Measurements from ENCODE around the gene TBXAS1.

The TBXAS1 gene

GRCh38 chr7:139855498-139856270 lies 26.6 kb downstream of the TBXAS1 start:
- no peak for DNase-seq

- no peak for DNase-seq
Observed at GRCh38 chr7:139857791-139858190, 28.7 kb downstream of the TBXAS1 start.

GRCh38 chr7:139860090-139860775 lies 31.2 kb downstream of the TBXAS1 start:
- DNase-seq = no peak

- no peak for DNase-seq
Observed at GRCh38 chr7:139861803-139862202, 32.7 kb downstream of the TBXAS1 start.

DNA sequence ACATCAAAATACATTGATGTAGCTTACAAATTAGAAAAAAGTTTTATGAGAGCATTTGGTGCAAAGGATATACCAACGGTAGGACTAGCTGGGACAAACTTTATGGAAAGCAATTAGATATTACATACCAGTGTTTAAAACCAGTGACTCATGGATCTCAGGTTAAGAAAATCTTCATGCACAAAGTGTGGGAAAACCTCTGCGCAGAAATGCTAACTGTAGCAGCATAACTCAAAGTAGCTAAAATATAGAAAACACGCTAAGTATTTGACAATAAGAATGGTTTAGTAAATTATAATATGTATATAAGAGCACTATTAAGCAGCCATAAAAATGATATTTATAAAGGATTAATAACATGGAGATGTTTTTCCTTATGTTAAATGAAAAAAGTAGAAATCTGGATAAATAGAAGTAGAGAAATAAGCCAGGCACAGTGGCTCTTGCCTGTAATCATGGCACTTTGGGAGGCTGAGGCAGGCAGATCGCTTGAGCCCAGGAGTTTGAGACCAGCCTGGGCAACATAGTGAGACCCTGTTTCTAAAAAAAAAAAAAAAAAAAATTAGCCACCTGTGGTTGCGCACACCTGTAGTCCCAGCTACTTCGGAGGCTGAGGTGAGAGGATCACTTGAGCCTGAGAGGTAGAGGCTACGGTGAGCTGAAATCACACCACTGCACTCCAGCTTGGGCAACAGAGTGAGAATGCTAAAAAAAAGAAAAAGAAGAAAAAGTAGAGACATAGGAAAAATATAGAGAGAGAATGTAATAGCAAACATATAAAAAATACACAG lies 37.2 kb downstream of the TBXAS1 start:
- DNase-seq = no peak

- no peak for DNase-seq
Observed at GRCh38 chr7:139867847-139868246, 38.8 kb downstream of the TBXAS1 start.

DNA sequence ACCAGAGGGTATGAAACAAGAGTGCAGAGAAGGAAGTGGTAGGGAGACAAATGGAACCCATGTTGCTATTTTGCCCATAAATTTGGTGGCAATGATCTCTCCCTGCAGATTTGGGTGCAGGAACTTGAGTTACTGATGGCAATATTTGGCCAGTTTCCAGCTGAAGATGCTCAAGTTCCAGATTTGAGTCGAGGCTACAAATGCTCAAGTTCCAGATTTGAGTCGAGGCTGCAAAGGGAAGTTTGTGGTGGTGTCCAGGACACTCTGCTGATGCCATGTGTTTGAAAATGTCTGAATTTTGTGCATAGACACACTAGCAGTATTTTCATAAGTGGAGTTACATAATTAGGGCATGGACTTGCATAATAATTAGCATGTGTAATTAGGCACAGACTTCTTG lies 40.8 kb downstream of the TBXAS1 start:
- no peak for DNase-seq

- DNase-seq = no peak
Observed at GRCh38 chr7:139870380-139870779, 41.3 kb downstream of the TBXAS1 start.

- no peak for DNase-seq
Observed at GRCh38 chr7:139871331-139871730, 42.3 kb downstream of the TBXAS1 start.

DNA sequence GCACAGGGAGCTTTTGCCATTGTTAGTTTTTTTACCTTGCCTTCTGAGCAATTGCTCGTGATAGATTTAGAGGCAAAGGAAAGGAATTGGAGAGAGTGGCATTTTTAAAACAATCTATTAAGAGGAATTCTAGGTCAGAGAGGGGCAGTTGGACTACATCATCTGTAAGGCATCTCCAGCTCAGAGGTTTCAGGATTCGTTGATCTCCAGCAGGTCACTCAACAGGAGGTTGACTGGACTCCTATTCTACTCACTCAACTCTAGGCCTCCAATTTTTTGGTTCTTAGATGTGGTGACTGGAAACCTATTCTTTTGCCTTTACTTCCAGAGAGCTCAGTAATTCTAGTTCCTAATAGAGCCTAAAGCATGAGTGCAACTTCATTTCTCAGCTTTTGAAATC lies 42.8 kb downstream of the TBXAS1 start:
- DNase-seq = no peak

DNA sequence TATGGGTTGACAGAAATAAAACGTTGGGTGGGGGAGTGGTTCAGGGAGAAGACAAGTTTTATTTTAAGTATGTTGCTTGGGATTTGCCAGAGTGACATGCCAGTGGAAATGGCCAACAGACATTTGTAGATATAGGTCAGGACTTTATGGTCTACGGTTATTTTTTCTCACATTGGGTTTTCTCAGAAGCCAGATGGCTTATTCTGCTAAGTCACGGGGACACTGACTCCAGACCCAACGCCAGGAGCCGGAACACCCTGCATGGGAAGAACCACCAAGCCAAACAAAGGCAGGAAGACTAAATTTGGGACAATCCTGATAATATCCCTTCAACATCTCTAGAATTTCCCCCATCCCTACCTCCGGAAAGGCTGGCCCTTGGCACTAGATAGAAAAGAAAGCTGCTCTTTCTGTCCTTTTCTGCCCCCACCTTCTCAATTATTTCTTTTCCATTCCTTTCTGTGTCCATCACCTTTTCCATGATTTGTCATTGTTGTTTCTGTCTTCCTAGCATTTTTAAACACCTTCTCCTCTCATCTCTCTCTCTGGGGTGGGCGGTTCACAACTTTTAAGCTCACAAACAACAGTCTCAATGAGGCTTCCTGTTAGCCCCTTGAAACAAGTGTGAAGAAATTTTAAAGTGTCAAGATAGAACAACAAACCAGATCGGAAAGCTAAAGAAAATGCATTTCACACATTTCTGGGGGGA lies 44.7 kb downstream of the TBXAS1 start:
- no peak for DNase-seq

DNA sequence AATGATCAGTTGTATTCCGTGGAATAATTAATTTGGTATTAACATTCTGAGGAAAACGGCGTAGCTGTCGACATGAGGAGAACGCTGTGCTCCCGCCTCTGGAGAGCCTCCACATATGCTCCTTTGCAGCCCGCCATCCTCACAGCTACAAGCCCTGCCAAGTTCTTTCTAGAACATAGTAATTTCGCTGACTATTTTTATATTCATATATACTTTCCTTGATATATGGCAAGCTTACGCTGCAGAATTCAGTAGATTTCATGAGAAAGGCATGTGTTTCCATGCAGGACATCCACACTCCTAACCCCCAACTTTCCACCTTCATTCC lies 45.2 kb downstream of the TBXAS1 start:
- DNase-seq = no peak

DNA sequence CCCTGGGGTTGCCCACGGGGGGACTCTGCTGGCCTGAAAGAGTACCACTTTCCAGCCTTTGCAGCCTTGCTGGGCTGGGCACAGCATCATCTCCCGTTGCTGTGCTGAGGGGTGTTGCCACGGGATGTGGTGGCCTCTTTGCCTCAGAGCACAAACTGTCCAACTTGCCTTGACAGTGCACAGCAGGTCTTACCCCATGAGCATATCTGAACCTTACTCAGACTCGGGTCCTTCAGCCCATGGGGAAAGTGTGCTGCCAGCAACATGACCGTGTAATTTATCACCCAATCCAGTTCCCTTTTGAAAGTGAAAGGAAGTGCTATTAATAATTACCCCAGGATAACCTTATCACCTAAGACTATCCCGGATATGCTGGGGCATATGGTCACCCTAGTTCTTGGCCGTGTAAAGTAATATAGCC lies 46.8 kb downstream of the TBXAS1 start:
- DNase-seq = no peak

- DNase-seq = no peak
Observed at GRCh38 chr7:139876622-139877283, 47.7 kb downstream of the TBXAS1 start.

GRCh38 chr7:139883814-139884213 lies 54.8 kb downstream of the TBXAS1 start:
- DNase-seq = no peak

GRCh38 chr7:139884441-139884840 lies 55.4 kb downstream of the TBXAS1 start:
- DNase-seq = no peak

DNA sequence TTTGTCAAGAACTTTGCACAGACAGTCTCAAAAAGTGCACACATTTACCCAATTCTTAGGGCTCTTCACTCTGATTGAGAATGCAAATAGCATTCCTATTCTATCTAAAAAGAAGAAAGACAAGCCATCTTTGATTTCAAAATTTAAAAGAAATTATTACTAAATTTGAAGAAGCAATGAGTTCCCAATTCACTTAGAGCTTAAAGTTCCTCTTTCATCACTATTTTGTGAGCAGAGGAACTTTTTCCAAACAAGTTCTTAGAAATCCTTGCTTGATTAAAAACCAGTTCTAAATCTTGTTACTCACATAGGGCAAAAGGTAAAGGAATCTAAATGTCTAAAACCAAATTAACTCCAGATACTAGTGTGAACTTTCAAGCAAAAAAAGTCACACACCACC lies 56.4 kb downstream of the TBXAS1 start:
- DNase-seq = no peak

- no peak for DNase-seq
Observed at GRCh38 chr7:139886206-139886605, 57.1 kb downstream of the TBXAS1 start.

- DNase-seq = no peak
Observed at GRCh38 chr7:139886899-139887298, 57.8 kb downstream of the TBXAS1 start.

DNA sequence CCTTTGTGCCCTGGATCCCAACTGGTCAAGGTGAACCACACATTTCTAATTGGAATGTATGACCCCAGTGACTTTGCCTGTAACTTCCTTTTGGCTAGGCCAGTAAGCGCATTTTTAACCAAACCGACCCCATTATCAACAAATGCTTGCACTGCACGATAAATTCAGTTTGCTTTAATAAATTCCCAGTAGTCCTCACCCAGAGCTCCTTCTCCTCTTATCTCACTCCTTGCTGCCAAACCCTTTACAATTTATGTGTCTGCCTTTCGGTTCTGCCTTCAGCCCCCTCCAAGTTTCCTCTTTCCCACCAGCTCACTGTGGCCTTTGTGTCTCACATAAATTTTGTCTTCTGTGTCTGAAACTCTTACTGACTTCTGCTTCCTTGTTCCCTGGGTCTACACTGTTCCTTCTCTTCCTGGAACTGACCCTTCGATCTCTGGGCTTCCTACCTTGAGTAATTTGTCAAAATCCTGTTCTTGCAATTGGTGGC lies 59.0 kb downstream of the TBXAS1 start:
- DNase-seq = no peak

DNA sequence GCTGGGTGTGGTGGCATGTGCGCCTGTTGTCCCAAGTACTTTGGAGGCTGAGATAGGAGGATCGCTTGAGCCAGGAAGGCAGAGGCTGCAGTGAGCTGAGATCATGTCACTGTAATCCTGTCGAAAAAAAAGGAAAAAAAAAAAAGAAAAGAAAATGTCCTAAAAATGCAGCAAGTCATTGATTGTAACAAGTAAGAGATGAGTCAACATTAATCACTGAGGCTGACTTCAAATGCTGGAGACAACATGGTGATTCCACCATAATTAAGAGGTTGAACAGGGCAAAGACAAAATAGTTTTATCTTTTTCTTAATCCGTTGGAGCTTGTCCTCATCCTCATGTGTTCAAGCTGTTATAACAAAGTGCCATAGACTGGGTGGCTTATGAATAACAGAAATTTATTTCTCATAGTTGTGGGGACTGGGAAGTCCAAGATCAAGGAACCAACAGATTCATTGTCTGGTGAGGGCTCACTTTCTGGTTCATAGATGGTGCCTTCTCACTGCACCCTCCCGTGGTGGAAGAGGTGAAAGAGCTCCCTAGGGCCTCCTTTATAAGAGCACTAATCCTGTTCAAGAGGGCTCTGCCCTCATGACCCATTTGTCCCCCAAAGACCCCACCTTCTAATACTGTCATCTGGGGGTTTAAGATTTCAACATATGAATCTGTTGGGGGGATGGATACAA lies 60.3 kb downstream of the TBXAS1 start:
- DNase-seq = no peak

GRCh38 chr7:139893461-139893860 lies 64.4 kb downstream of the TBXAS1 start:
- no peak for DNase-seq

All from effector CD4-positive, alpha-beta T cell (primary cell).